ENCODE results near the gene WDR86. TPM values are rescaled to one million over a fixed set of nuclear protein-coding genes. Genes with fewer than 3 reads are reported as not detected.

The WDR86 gene
- total RNA-seq, 4 donors from 2014 or later = 82.9 to 142 (median 115) TPM

GRCh38 chr7:151347200-151347599 lies 62.6 kb downstream of the WDR86 start:
- Histone ChIP-seq H3K9me3 (no peaks in the 10 kb centered on the region), H3K4me1 (peaks cover 0 to 52% (median 17%) of the 10 kb centered on the region in 4 donors), H3K36me3 (peaks cover 0 to 70% (median 0%) of the 10 kb centered on the region in 3 donors), H3K4me3 (no peak overlapping the region), H3K27ac (no peak overlapping the region), H3K27me3 (no peaks in the 10 kb centered on the region)
- no peak for DNase-seq (ENCODE audit: low spot score in 2 of 2)
- TF ChIP-seq, protein P1, sequence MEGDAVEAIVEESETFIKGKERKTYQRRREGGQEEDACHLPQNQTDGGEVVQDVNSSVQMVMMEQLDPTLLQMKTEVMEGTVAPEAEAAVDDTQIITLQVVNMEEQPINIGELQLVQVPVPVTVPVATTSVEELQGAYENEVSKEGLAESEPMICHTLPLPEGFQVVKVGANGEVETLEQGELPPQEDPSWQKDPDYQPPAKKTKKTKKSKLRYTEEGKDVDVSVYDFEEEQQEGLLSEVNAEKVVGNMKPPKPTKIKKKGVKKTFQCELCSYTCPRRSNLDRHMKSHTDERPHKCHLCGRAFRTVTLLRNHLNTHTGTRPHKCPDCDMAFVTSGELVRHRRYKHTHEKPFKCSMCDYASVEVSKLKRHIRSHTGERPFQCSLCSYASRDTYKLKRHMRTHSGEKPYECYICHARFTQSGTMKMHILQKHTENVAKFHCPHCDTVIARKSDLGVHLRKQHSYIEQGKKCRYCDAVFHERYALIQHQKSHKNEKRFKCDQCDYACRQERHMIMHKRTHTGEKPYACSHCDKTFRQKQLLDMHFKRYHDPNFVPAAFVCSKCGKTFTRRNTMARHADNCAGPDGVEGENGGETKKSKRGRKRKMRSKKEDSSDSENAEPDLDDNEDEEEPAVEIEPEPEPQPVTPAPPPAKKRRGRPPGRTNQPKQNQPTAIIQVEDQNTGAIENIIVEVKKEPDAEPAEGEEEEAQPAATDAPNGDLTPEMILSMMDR (IDR thresholded peaks at IDR 0.05) = no peak
- TF ChIP-seq EP300 (IDR thresholded peaks at IDR 0.05) = no peak
- TF ChIP-seq POLR2A (IDR thresholded peaks at IDR 0.05) = no peak
- 93 to 94% methylated on average over 6 of the region's 6 CpGs for WGBS, 2 donors

DNA sequence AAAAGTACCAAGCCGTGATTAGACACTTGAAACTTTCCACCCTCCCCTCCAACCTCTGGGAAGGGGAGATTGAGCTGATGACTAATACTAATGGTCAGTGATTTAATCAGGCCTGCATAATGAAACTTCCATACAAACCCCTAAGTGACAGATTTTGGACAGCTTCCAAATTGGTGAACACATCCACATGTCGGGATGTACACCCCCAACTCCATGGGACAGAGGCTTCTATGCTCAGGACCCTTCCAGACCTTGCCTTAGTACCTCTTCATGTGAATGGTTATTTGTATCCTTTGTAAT lies 63.4 kb downstream of the WDR86 start:
- peaks cover 0 to 52% (median 17%) of the 10 kb centered on the region in 4 donors for H3K4me1 ChIP-seq
- H3K4me3 ChIP-seq = no peak overlapping the region
- H3K9me3 ChIP-seq = no peaks in the 10 kb centered on the region
- no peaks in the 10 kb centered on the region for H3K27me3 ChIP-seq
- H3K27ac ChIP-seq = peak overlapping the region in 1 of 4 donors; percentile 11
- H3K36me3 ChIP-seq = peaks cover 0 to 63% (median 0%) of the 10 kb centered on the region in 3 donors
- no peak for TF ChIP-seq EP300 (IDR thresholded peaks at IDR 0.05)
- no peak for TF ChIP-seq POLR2A (IDR thresholded peaks at IDR 0.05)
- TF ChIP-seq, protein P1 (IDR thresholded peaks at IDR 0.05) = no peak
- WGBS, 2 donors = 48 to 57% methylated on average over 2 of the region's 2 CpGs
- DNase-seq (ENCODE audit: low spot score in 2 of 2) = no peak

- H3K9me3 ChIP-seq = no peaks in the 10 kb centered on the region
- H3K27me3 ChIP-seq = no peaks in the 10 kb centered on the region
- DNase-seq (ENCODE audit: low spot score in 2 of 2) = no peak
- no peak overlapping the region for H3K4me3 ChIP-seq
- TF ChIP-seq EP300 (IDR thresholded peaks at IDR 0.05) (no peak), POLR2A (IDR thresholded peaks at IDR 0.05) (no peak)
- TF ChIP-seq, protein P1 (IDR thresholded peaks at IDR 0.05) = no peak
- WGBS, 2 donors = 75 to 78% methylated on average over 2 of the region's 2 CpGs
- peak overlapping the region in 1 of 4 donors; percentile 11 for H3K27ac ChIP-seq
- H3K4me1 ChIP-seq = peaks cover 0 to 55% (median 19%) of the 10 kb centered on the region in 4 donors
- peaks cover 0 to 57% (median 0%) of the 10 kb centered on the region in 3 donors for H3K36me3 ChIP-seq
Measured at GRCh38 chr7:151345576-151346469, 64.0 kb downstream of the WDR86 start.

- Histone ChIP-seq H3K27me3 (no peaks in the 10 kb centered on the region), H3K36me3 (peaks cover 0 to 34% (median 0%) of the 10 kb centered on the region in 3 donors), H3K4me3 (no peak overlapping the region), H3K27ac (no peak overlapping the region), H3K9me3 (peaks cover 0 to 8% (median 0%) of the 10 kb centered on the region in 4 donors), H3K4me1 (peaks cover 0 to 49% (median 14%) of the 10 kb centered on the region in 4 donors)
- no peak for TF ChIP-seq POLR2A (IDR thresholded peaks at IDR 0.05)
- TF ChIP-seq, protein P1 (IDR thresholded peaks at IDR 0.05) = no peak
- TF ChIP-seq EP300 (IDR thresholded peaks at IDR 0.05) = no peak
- 97 to 98% methylated on average over 9 of the region's 9 CpGs for WGBS, 2 donors
- no peak for DNase-seq (ENCODE audit: low spot score in 2 of 2)
Measured at GRCh38 chr7:151343516-151343915, 66.3 kb downstream of the WDR86 start.

DNA sequence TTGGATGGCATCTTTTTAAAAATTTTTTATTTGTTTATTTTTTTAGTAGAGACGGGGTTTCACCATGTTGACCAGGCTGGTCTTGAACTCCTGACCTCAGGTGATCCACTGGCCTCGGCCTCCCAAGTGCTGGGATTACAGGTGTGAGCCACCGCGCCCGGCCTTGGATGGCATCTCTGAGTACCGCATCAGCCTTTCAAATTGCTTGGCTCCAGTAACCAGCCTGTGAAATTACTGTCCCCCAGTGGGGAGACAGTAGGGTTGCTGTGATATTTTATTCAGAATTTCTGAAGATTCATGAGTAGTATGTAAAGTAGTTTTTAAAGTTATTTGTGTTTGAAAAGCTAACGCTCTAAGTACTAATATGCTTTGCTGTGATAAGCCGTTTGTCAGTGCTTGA lies 67.0 kb downstream of the WDR86 start:
- WGBS, 2 donors = 62 to 69% methylated on average over 8 of the region's 8 CpGs

More for the DNA sequence above, 67.0 kb downstream of the WDR86 start:
- Histone ChIP-seq H3K9me3 (peaks cover 0 to 8% (median 0%) of the 10 kb centered on the region in 4 donors), H3K4me1 (peaks cover 0 to 49% (median 14%) of the 10 kb centered on the region in 4 donors), H3K27me3 (no peaks in the 10 kb centered on the region), H3K27ac (peak overlapping the region in 2 of 4 donors; percentile 89 to 91), H3K36me3 (peaks cover 0 to 30% (median 0%) of the 10 kb centered on the region in 3 donors), H3K4me3 (peak overlapping the region in 3 of 4 donors; percentile 49 to 85 (median 77))
- DNase-seq (ENCODE audit: low spot score in 2 of 2) = no peak
- TF ChIP-seq EP300 (IDR thresholded peaks at IDR 0.05) = no peak
- no peak for TF ChIP-seq POLR2A (IDR thresholded peaks at IDR 0.05)
- TF ChIP-seq, protein P1 (IDR thresholded peaks at IDR 0.05) = no peak
